Stimulated activated naive CD4-positive, alpha-beta T cell treated with Interleukin-2 at 50 U/mL for 16 hours (primary cell): ENCODE measurements around the gene FOXL2NB.

Experiments
- DNase-seq: peaks from one replicate; lab custom pipeline; 2025; lab: John Stamatoyannopoulos, UW

The FOXL2NB gene

GRCh38 chr3:138945709-138946662 lies 1.0 kb upstream of the FOXL2NB start:
- no peak for DNase-seq

- DNase-seq: no peak
Measured at GRCh38 chr3:138947495-138948121, 591 bp downstream of the FOXL2NB start.

- DNase-seq: no peak
Measured at GRCh38 chr3:138948371-138949001, 1.5 kb downstream of the FOXL2NB start.

GRCh38 chr3:138949002-138949418 lies 2.0 kb downstream of the FOXL2NB start:
- no peak for DNase-seq

GRCh38 chr3:138949445-138950005 lies 2.5 kb downstream of the FOXL2NB start:
- DNase-seq: no peak

- DNase-seq: no peak
Measured at GRCh38 chr3:138950006-138950644, 3.1 kb downstream of the FOXL2NB start.

GRCh38 chr3:138950701-138951100 lies 3.7 kb downstream of the FOXL2NB start:
- DNase-seq: no peak

GRCh38 chr3:138960417-138960852 lies 13.4 kb downstream of the FOXL2NB start:
- no peak for DNase-seq

GRCh38 chr3:138962854-138963560 lies 16.0 kb downstream of the FOXL2NB start:
- no peak for DNase-seq

- DNase-seq: no peak
Measured at GRCh38 chr3:138964264-138964663, 17.2 kb downstream of the FOXL2NB start.

GRCh38 chr3:138964923-138965322 lies 17.9 kb downstream of the FOXL2NB start:
- no peak for DNase-seq

- no peak for DNase-seq
Measured at GRCh38 chr3:138971766-138972320, 24.8 kb downstream of the FOXL2NB start.

GRCh38 chr3:138972941-138973340 lies 25.9 kb downstream of the FOXL2NB start:
- DNase-seq: no peak

GRCh38 chr3:138974462-138974861 lies 27.4 kb downstream of the FOXL2NB start:
- no peak for DNase-seq

- DNase-seq: no peak
Measured at GRCh38 chr3:138975351-138975750, 28.3 kb downstream of the FOXL2NB start.

- DNase-seq: no peak
Measured at GRCh38 chr3:138976047-138976446, 29.0 kb downstream of the FOXL2NB start.

- no peak for DNase-seq
Measured at GRCh38 chr3:138984816-138985215, 37.8 kb downstream of the FOXL2NB start.

GRCh38 chr3:138985932-138986331 lies 38.9 kb downstream of the FOXL2NB start:
- DNase-seq: no peak

GRCh38 chr3:138987181-138987580 lies 40.2 kb downstream of the FOXL2NB start:
- no peak for DNase-seq

GRCh38 chr3:138995706-138996105 lies 48.7 kb downstream of the FOXL2NB start:
- no peak for DNase-seq
